Panc1 (cell line): ENCODE results near the gene ARHGAP25. TPM values are rescaled to one million over a fixed set of nuclear protein-coding genes. Genes with fewer than 3 reads are reported as not detected.
"Not testable (repeated sequence)": the region's sequence is repeated elsewhere in the genome, so short reads cannot be mapped to it uniquely, and the experiment has no call there.

Source experiments
- ATAC-seq: fragments of 200-7000 bp; cut with Tn5 transposase; 2 replicates; pipeline ENCODE4 v1.9.1; 2020; ENCODE audit warnings: mild to moderate bottlenecking, moderate library complexity
- BruUV-seq: library from RNA; stranded (reverse); fragments of 400-500 nt; replicated peaks from 2 replicates; lab custom pipeline; 2021; lab: Mats Ljungman, UMichigan
- CTCF ChIA-PET: fragments of 300-600 bp; sonication (Branson Sonifier 250); formaldehyde crosslinking; loops from one replicate; lab custom pipeline; 2022; ENCODE audit warnings: antibody characterized with exemption; lab: Charles Lee
- POLR2A ChIA-PET: fragments of 300-600 bp; sonication (Branson Sonifier 250); formaldehyde crosslinking; loops from one replicate; lab custom pipeline; 2022; ENCODE audit warnings: antibody characterized with exemption; lab: Charles Lee
- DNase-seq: peaks from one replicate; pipeline ENCODE4 v3.0.0-alpha.2; 2010; ENCODE audit warnings: low read depth, low spot score
- H3K27ac ChIP-seq: 2 replicates; pipeline ENCODE4 v1.5.1; 2011; ENCODE audit warnings: mild to moderate bottlenecking, low read length, inconsistent platforms
- H3K27me3 ChIP-seq: fragments of 200-500 bp; sonication (Bioruptor generic); 2 replicates; pipeline ENCODE4 v1.6.0; 2014; ENCODE audit warnings: low read length, inconsistent platforms; ENCODE audit not compliant: control insufficient read depth, insufficient read depth
- H3K36me3 ChIP-seq: fragments of 200-500 bp; sonication (Bioruptor generic); 2 replicates; pipeline ENCODE4 v1.5.1; 2014; ENCODE audit warnings: inconsistent platforms, mild to moderate bottlenecking, low read length, moderate library complexity; ENCODE audit not compliant: control insufficient read depth, insufficient read depth
- H3K4me1 ChIP-seq: 2 replicates; pipeline ENCODE4 v1.5.1; 2011; ENCODE audit warnings: inconsistent platforms, mild to moderate bottlenecking, low read length, moderate library complexity; ENCODE audit not compliant: control insufficient read depth, insufficient read depth
- H3K4me3 ChIP-seq, 2 experiments: 2 replicates each; pipeline ENCODE4 v1.5.1; 2011 to 2012; ENCODE audit warnings: low read depth in 2 of 2, low read length in 2 of 2, mild to moderate bottlenecking in 2 of 2, inconsistent platforms in 1 of 2, moderate library complexity in 1 of 2
- H3K9me3 ChIP-seq: fragments of 200-500 bp; sonication (Bioruptor generic); 2 replicates; pipeline ENCODE4 v1.5.1; 2014; ENCODE audit warnings: low read depth, mild to moderate bottlenecking, inconsistent platforms, low read length, moderate library complexity; ENCODE audit not compliant: control insufficient read depth, insufficient read depth
- CTCF ChIP-seq: fragments of 450-650 bp; IDR thresholded peaks from 2 replicates; pipeline ENCODE4 v1.5.1; 2017; ENCODE audit warnings: mild to moderate bottlenecking
- POLR2AphosphoS5 ChIP-seq: IDR thresholded peaks from 2 replicates; pipeline ENCODE4 v1.6.1; 2012; ENCODE audit warnings: mild to moderate bottlenecking, low read depth, low read length, moderate library complexity
- REST ChIP-seq, 2 experiments: IDR thresholded peaks; 2 replicates each; pipeline ENCODE4 v1.6.1; 2011 to 2012; ENCODE audit warnings: low read depth in 2 of 2, control low read depth in 1 of 2, low read length in 1 of 2, mild to moderate bottlenecking in 1 of 2, moderate library complexity in 1 of 2; ENCODE audit not compliant: insufficient read depth in 1 of 2
- SIN3A ChIP-seq: IDR thresholded peaks from 2 replicates; pipeline ENCODE4 v1.6.1; 2012; ENCODE audit warnings: low read depth, mild to moderate bottlenecking, low read length, moderate library complexity, borderline replicate concordance; ENCODE audit not compliant: insufficient read depth
- TCF7L2 ChIP-seq: IDR thresholded peaks from 2 replicates; pipeline ENCODE4 v1.6.1; 2011; ENCODE audit warnings: mild to moderate bottlenecking, low read depth, low read length, inconsistent platforms
- in situ Hi-C: cut with HindIII; loops from 2 replicates; pipeline ENCODE4 v1.10.0; 2016; ENCODE audit warnings: low sequenced_read_pairs, low pct_unique_long_range_greater_than_20kb
- intact Hi-C: fragments of 100-400 bp; cut with micrococcal nuclease; formaldehyde crosslinking; loops from one replicate; pipeline ENCODE4 v1.10.0; 2022; ENCODE audit not compliant: unreplicated experiment
- total RNA-seq: library from RNA; stranded (reverse); gene quantifications from one replicate; pipeline ENCODE4 v1.2.1, GENCODE V29; 2021; ENCODE audit not compliant: unreplicated experiment

Gene ARHGAP25
- total RNA-seq, 1 experiment from 2014 or later: 0.49 TPM

GRCh38 chr2:68800027-68800401 lies 65.4 kb downstream of the ARHGAP25 start:
- BruUV-seq: no TSS peak
- TF ChIP-seq TCF7L2 (no peak), REST (IDR thresholded peaks at IDR 0.05; ENCODE audit: insufficient read depth in 1 of 2, low read depth in 2 of 2, low read length in 1 of 2) (no peak), CTCF (no peak), SIN3A (no peak), POLR2AphosphoS5 (no peak)
- POLR2A ChIA-PET: no interaction called here

GRCh38 chr2:68800517-68800916 lies 65.9 kb downstream of the ARHGAP25 start:
- H3K36me3 ChIP-seq: no peaks in the 10 kb centered on the region
- H3K27me3 ChIP-seq: peaks cover 6% of the 10 kb centered on the region; the same call in 1 of the 2 replicates
- no peaks in the 10 kb centered on the region for H3K9me3 ChIP-seq
- no peak overlapping the region for H3K27ac ChIP-seq
- TF ChIP-seq REST (IDR thresholded peaks at IDR 0.05; ENCODE audit: insufficient read depth in 1 of 2, low read depth in 2 of 2, low read length in 1 of 2): no peak
- TF ChIP-seq CTCF: no peak
- no peak for TF ChIP-seq TCF7L2
- TF ChIP-seq POLR2AphosphoS5: no peak
- ATAC-seq (no peak), DNase-seq (no peak)
- H3K4me1 ChIP-seq: no peaks in the 10 kb centered on the region
- H3K4me3 ChIP-seq: no peak overlapping the region
- no TSS peak for BruUV-seq
- intact Hi-C loops: no loop called here
- in situ Hi-C loops: no loop called here
- CTCF ChIA-PET: no interaction called here
- POLR2A ChIA-PET: no interaction called here

More at GRCh38 chr2:68800027-68800401, 65.4 kb downstream of the ARHGAP25 start:
- intact Hi-C loops (no loop called here), in situ Hi-C loops (no loop called here)
- no peak for DNase-seq
- no peak overlapping the region for H3K4me3 ChIP-seq
- no peak overlapping the region for H3K27ac ChIP-seq
- ATAC-seq: no peak
- no peaks in the 10 kb centered on the region for H3K4me1 ChIP-seq
- no peaks in the 10 kb centered on the region for H3K36me3 ChIP-seq
- H3K9me3 ChIP-seq: no peaks in the 10 kb centered on the region
- H3K27me3 ChIP-seq: peaks cover 6% of the 10 kb centered on the region; the same call in 1 of the 2 replicates
- CTCF ChIA-PET: no interaction called here

- H3K4me1 ChIP-seq, CTCF ChIA-PET, BruUV-seq, H3K36me3 ChIP-seq, H3K27me3 ChIP-seq, DNase-seq, POLR2A ChIA-PET, intact Hi-C loops, H3K9me3 ChIP-seq, H3K27ac ChIP-seq, in situ Hi-C loops, ATAC-seq, H3K4me3 ChIP-seq: not testable (repeated sequence)
These were observed 67.5 kb downstream of the ARHGAP25 start for GRCh38 chr2:68802161-68802560.
